H1 (cell line): ENCODE data around the gene FGF19. TPM values are rescaled to one million over a fixed set of nuclear protein-coding genes. Genes with fewer than 3 reads are reported as not detected.

Experiments used
- ASH2L ChIP-seq: fragments of 200-600, 300-600 bp; sonication (generic); IDR thresholded peaks from one replicate; pipeline ENCODE4 v1.7.1; 2017; ENCODE audit warnings: low read length
- ATF3 ChIP-seq: IDR thresholded peaks from 2 replicates; pipeline ENCODE4 v1.6.1; 2011; ENCODE audit warnings: low read depth, mild to moderate bottlenecking, low read length; ENCODE audit not compliant: insufficient read depth
- CHD1 ChIP-seq: IDR thresholded peaks from 2 replicates; pipeline ENCODE4 v1.6.1; 2012; ENCODE audit warnings: low read depth, low read length, improper control_type of control experiment
- E2F6 ChIP-seq: IDR thresholded peaks from 2 replicates; pipeline ENCODE4 v1.6.1; 2012; ENCODE audit warnings: inconsistent platforms
- GABPA ChIP-seq: IDR thresholded peaks from 2 replicates; pipeline ENCODE4 v1.6.1; 2011; ENCODE audit warnings: mild to moderate bottlenecking, low read length, moderate library complexity, borderline replicate concordance; ENCODE audit not compliant: insufficient read depth
- MAFK ChIP-seq: IDR thresholded peaks from 2 replicates; pipeline ENCODE4 v1.6.1; 2012; ENCODE audit warnings: low read depth, mild to moderate bottlenecking, improper control_type of control experiment, low read length
- NRF1 ChIP-seq: IDR thresholded peaks from 2 replicates; pipeline ENCODE4 v1.6.1; 2011; ENCODE audit warnings: mild to moderate bottlenecking, low read depth, low read length, improper control_type of control experiment
- PHF8 ChIP-seq: fragments of 200-600 bp; sonication (generic); conservative IDR thresholded peaks from 2 replicates; pipeline ENCODE4 v1.7.1; 2012; ENCODE audit warnings: low read depth, mild to moderate bottlenecking, inconsistent platforms, low read length, moderate library complexity
- POLR2A ChIP-seq, 2 experiments: IDR thresholded peaks; 1 replicate in 1 of 2; 2 replicates in 1 of 2; pipeline ENCODE4 v1.6.1; 2011; ENCODE audit warnings: low read depth in 2 of 2, low read length in 2 of 2, mild to moderate bottlenecking in 2 of 2; ENCODE audit errors: control extremely low read depth in 1 of 2
- RAD21 ChIP-seq, 2 experiments: IDR thresholded peaks in 1 of 2; conservative IDR thresholded peaks in 1 of 2; 2 replicates each; pipeline ENCODE4 v1.6.1; 2011; ENCODE audit warnings: low read depth in 2 of 2, low read length in 2 of 2, improper control_type of control experiment in 1 of 2, inconsistent platforms in 1 of 2, mild to moderate bottlenecking in 1 of 2, moderate library complexity in 1 of 2
- RXRA ChIP-seq: IDR thresholded peaks from 2 replicates; pipeline ENCODE4 v1.6.1; 2011; ENCODE audit warnings: low read depth, mild to moderate bottlenecking, low read length, moderate library complexity; ENCODE audit not compliant: insufficient read depth
- SIN3A ChIP-seq, 2 experiments: IDR thresholded peaks in 1 of 2; conservative IDR thresholded peaks in 1 of 2; 2 replicates each; pipeline ENCODE4 v1.6.1; 2011 to 2012; ENCODE audit warnings: low read length in 2 of 2, improper control_type of control experiment in 1 of 2, low read depth in 1 of 2, mild to moderate bottlenecking in 1 of 2
- SIX5 ChIP-seq: IDR thresholded peaks from 2 replicates; pipeline ENCODE4 v1.6.1; 2011; ENCODE audit warnings: mild to moderate bottlenecking, low read depth, low read length
- TBP ChIP-seq: IDR thresholded peaks from 2 replicates; pipeline ENCODE4 v1.6.1; 2011; ENCODE audit warnings: low read depth, low read length, improper control_type of control experiment
- TCF12 ChIP-seq: IDR thresholded peaks from 2 replicates; pipeline ENCODE4 v1.6.1; 2011; ENCODE audit warnings: low read depth, mild to moderate bottlenecking, low read length
- polyA plus RNA-seq, 7 experiments: library from polyadenylated mRNA; depleted of rRNA in 3 of 7; stranded (reverse) in 5 of 7; unstranded in 2 of 7; fragments of >200 nt in 5 of 7; fragments of 200-250 nt in 2 of 7; gene quantifications; 1 replicate in 5 of 7; 2 replicates in 1 of 7; 4 replicates in 1 of 7; pipeline versions ENCODE4 v1.2.1 to v1.2.3, GENCODE V29; 2011 to 2013; ENCODE audit warnings: missing spikeins in 2 of 7, mixed read lengths in 2 of 7
- total RNA-seq: library from RNA; stranded (reverse); fragmentation: NEBNext Ultra II Directional; extraction: Animal tissue kit (Norgen Biotek cat#: 25700); gene quantifications from 2 replicates; pipeline ENCODE4 v1.2.1, GENCODE V29; 2021

The FGF19 gene
- total and polyA plus RNA-seq, 2 of the 8 experiments (the other 6 are each of a cell fraction or from before 2014, with no cell fraction given): 9.6 to 14.8 TPM

GRCh38 chr11:69670158-69670845 is 33.5 kb downstream of the FGF19 start (continued):
- TF ChIP-seq MAFK (no peak), SIN3A (conservative IDR thresholded peaks at IDR 0.05 in 1 of 2, IDR thresholded peaks at IDR 0.05 in 1 of 2; ENCODE audit: low read depth in 1 of 2, low read length in 2 of 2) (0 out of 4 replicates have a peak, but pooled peaks of 1 of the 2 experiments have one; percentile 25), RAD21 (IDR thresholded peaks at IDR 0.05 in 1 of 2, conservative IDR thresholded peaks at IDR 0.05 in 1 of 2; ENCODE audit: low read depth in 2 of 2, low read length in 2 of 2) (peak; percentile 88 to 89), ASH2L (no peak), TCF12 (no peak), PHF8 (no peak), E2F6 (no peak), TBP (peak; percentile 15; the same call in 1 of the 2 replicates), ATF3 (no peak), GABPA (no peak), SIX5 (no peak), POLR2A (IDR thresholded peaks at IDR 0.05; ENCODE audit: control extremely low read depth in 1 of 2, low read depth in 2 of 2, low read length in 2 of 2) (no peak), RXRA (no peak), NRF1 (no peak), CHD1 (no peak)
